ENCODE measurements around the gene XXYLT1. TPM values are rescaled to one million over a fixed set of nuclear protein-coding genes. Genes with fewer than 3 reads are reported as not detected.

XXYLT1 gene
- total and polyA plus RNA-seq, 2 of the 4 experiments (the other 2 are of a cell fraction) = 14.7 to 18.1 TPM

DNA sequence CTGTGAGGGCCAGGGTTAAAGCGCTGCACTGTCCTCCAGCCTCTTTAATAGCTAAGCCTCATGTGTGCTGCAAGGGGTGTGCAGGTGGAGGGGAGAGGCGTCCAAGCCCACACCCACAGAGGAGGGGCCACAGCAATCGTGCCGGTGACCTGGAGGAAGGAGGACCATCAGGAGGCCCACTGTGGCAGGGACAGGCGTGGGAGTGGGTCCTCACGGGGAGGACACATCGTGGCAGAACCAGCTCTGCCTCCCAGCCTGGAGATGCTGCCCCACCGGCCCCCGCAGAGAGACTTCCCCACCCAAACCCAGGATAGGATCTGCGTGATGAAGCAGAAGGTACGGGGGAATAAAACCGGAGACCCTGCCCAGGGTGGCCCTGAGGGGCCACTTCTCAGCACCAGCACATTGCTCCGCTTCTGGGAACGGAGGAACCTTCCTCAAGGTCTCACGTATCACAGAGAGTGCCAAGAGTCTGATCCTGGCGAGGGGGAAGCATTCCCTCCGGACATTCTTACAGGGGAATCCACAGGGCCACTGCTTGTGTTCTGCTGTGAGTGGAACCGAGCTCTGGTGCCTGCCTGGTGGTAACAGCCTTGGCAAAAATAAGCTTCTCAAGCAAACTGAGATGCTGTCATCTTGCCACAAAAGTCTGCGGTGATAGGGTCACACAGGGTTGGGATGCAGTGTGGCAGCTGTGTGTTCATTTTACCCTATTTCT lies 199.8 kb downstream of the XXYLT1 start:
- Histone ChIP-seq H3K9ac (ENCODE audit: low read depth, low read length) (no peak overlapping the region), H3K4me3 (ENCODE audit: insufficient read depth, low read depth, low read length) (no peak overlapping the region), H2BK15ac (ENCODE audit: low read depth, low read length) (no peak overlapping the region), H3K9me3 (ENCODE audit: control insufficient read depth, insufficient read depth, low read length) (no peaks in the 10 kb centered on the region), H2AK5ac (ENCODE audit: low read depth, low read length) (no peak overlapping the region), H3K4me1 (ENCODE audit: control insufficient read depth, insufficient read depth, low read length) (no peaks in the 10 kb centered on the region; the same call in 1 of the 2 replicates), H3K23ac (ENCODE audit: low read depth, low read length) (no peak overlapping the region), H3K27ac (ENCODE audit: insufficient read depth, low read length) (no peak overlapping the region), H2AFZ (replicated peaks; ENCODE audit: low read length, poor library complexity) (no peak overlapping the region), H2BK20ac (ENCODE audit: low read depth, low read length) (no peak overlapping the region), H4K91ac (ENCODE audit: insufficient read depth, low read depth, low read length) (no peak overlapping the region), H3K79me1 (ENCODE audit: low read depth in 1 of 2, low read length in 2 of 2) (no peaks in the 10 kb centered on the region), H3K18ac (ENCODE audit: low read depth, low read length) (no peak overlapping the region), H3K14ac (replicated peaks; ENCODE audit: low read depth, low read length) (no peak overlapping the region), H3K56ac (ENCODE audit: extremely low read depth, insufficient read depth, low read length) (no peak overlapping the region), H3K9me1 (ENCODE audit: insufficient read depth, low read length) (no peaks in the 10 kb centered on the region), H3K36me3 (ENCODE audit: control insufficient read depth, insufficient read depth, low read length) (peaks cover 8% of the 10 kb centered on the region), H3K4ac (ENCODE audit: low read depth, low read length) (no peak overlapping the region), H2AK9ac (replicated peaks; ENCODE audit: low read depth, low read length, poor library complexity) (no peak overlapping the region), H4K20me1 (ENCODE audit: insufficient read depth, low read length) (no peaks in the 10 kb centered on the region; the same call in 1 of the 2 replicates), H3K4me2 (ENCODE audit: low read depth, low read length) (no peak overlapping the region), H3K27me3 (ENCODE audit: control insufficient read depth, insufficient read depth, low read length) (no peaks in the 10 kb centered on the region), H2BK5ac (ENCODE audit: low read depth, low read length, poor library complexity, severe bottlenecking) (no peak overlapping the region), H4K5ac (ENCODE audit: low read depth, low read length) (no peak overlapping the region), H2BK120ac (ENCODE audit: low read depth, low read length) (no peak overlapping the region), H4K8ac (ENCODE audit: low read depth in 2 of 2, low read length in 2 of 2) (no peak overlapping the region)
- in situ Hi-C loops (cut with MboI; ENCODE audit: low sequenced_read_pairs) (no loop called here), intact Hi-C loops (cut with micrococcal nuclease) (no loop called here), dilution Hi-C loops (cut with HindIII; ENCODE audit: low sequenced_read_pairs, unreplicated experiment) (no loop called here)
- no peak for TF ChIP-seq RAD21 (IDR thresholded peaks at IDR 0.05; ENCODE audit: low read length)
- TF ChIP-seq CHD1 (IDR thresholded peaks at IDR 0.05; ENCODE audit: low read depth, low read length) = no peak
- TF ChIP-seq BHLHE40 (IDR thresholded peaks at IDR 0.05; ENCODE audit: low read depth, low read length) = no peak
- no peak for TF ChIP-seq CEBPB (IDR thresholded peaks at IDR 0.05; ENCODE audit: low read depth, low read length)
- no peak for TF ChIP-seq FOS (IDR thresholded peaks at IDR 0.05; ENCODE audit: low read depth, low read length)
- no peak for TF ChIP-seq RFX5 (IDR thresholded peaks at IDR 0.05; ENCODE audit: low read depth, low read length)
- TF ChIP-seq NFE2L2 (IDR thresholded peaks at IDR 0.05; ENCODE audit: low read depth, low read length) = no peak
- TF ChIP-seq SMC3 (IDR thresholded peaks at IDR 0.05; ENCODE audit: low read depth, low read length) = no peak
- no peak for TF ChIP-seq MXI1 (IDR thresholded peaks at IDR 0.05; ENCODE audit: borderline replicate concordance, low read depth, low read length)
- no peak for TF ChIP-seq CTCF (conservative IDR thresholded peaks at IDR 0.05; ENCODE audit: low read depth, low read length)
- TF ChIP-seq MAFK (IDR thresholded peaks at IDR 0.05; ENCODE audit: low read depth, low read length) = no peak
- no peak for DNase-seq
- BruUV-seq (replicated peaks) = no TSS peak
- WGBS, 2 experiments (ENCODE audit: extremely low coverage in 2 of 2, insufficient read length in 1 of 2) = 80% methylated on average over 3 of the region's 19 CpGs; no CpG with 5 or more reads in 1 of the 2 experiments
- POLR2A ChIA-PET (ENCODE audit: unreplicated experiment) = no interaction called here
- CTCF ChIA-PET = no interaction called here
- ATAC-seq (ENCODE audit: low read depth) = no peak

All from IMR-90 (cell line).